Right lobe of liver (tissue), 4 donors: ENCODE measurements around the gene COX4I2.

Experiments used
- POLR2A ChIP-seq: fragments of 450-650 bp; IDR thresholded peaks from one replicate; pipeline ENCODE4 v1.6.1; 2017; ENCODE audit warnings: antibody characterized with exemption, mild to moderate bottlenecking
- TF ChIP-seq, protein P1 (sequence below), 4 donors: fragments of 200-600 bp in 3 of 4; fragments of 450-650 bp in 1 of 4; IDR thresholded peaks; one replicate each; pipeline versions ENCODE4 v1.5.1 to v1.8.0; 2016 to 2022; ENCODE audit warnings: antibody characterized with exemption in 4 of 4, mild to moderate bottlenecking in 2 of 4
- donor health status: DM: no; HTN: no; CAD: no.
- donor health status: DM: no; HTN: no; CAD: no.
- donor health status: DM: no; HTN: yes; CAD: no.

- TF ChIP-seq, protein P1, sequence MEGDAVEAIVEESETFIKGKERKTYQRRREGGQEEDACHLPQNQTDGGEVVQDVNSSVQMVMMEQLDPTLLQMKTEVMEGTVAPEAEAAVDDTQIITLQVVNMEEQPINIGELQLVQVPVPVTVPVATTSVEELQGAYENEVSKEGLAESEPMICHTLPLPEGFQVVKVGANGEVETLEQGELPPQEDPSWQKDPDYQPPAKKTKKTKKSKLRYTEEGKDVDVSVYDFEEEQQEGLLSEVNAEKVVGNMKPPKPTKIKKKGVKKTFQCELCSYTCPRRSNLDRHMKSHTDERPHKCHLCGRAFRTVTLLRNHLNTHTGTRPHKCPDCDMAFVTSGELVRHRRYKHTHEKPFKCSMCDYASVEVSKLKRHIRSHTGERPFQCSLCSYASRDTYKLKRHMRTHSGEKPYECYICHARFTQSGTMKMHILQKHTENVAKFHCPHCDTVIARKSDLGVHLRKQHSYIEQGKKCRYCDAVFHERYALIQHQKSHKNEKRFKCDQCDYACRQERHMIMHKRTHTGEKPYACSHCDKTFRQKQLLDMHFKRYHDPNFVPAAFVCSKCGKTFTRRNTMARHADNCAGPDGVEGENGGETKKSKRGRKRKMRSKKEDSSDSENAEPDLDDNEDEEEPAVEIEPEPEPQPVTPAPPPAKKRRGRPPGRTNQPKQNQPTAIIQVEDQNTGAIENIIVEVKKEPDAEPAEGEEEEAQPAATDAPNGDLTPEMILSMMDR (IDR thresholded peaks at IDR 0.05) = no peak
- no peak for TF ChIP-seq POLR2A
These were observed 46.7 kb downstream of the COX4I2 start for GRCh38 chr20:31684153-31685015.
